Measurements from ENCODE around the gene APOBEC2. TPM values are rescaled to one million over a fixed set of nuclear protein-coding genes. Genes with fewer than 3 reads are reported as not detected.
"Not testable (repeated sequence)": the region's sequence is repeated elsewhere in the genome, so short reads cannot be mapped to it uniquely, and the experiment has no call there.

APOBEC2 gene
- polyA plus RNA-seq = 0.05 TPM in 1 of 3 replicates, not detected in the others
- not detected for polyA plus RNA-seq (2011; ENCODE audit: low read depth)
- 0.10 TPM in 1 of 2 replicates, not detected in the other for polyA plus RNA-seq (2011; cell fraction: cytosol; rRNA removed)
- polyA plus RNA-seq (2011; cell fraction: nucleus; rRNA removed) = not detected in 2 replicates
- polyA plus RNA-seq (2012; ENCODE audit: low replicate concordance) = not detected in 2 replicates
- not detected in 3 replicates for polyA minus RNA-seq
- not detected for polyA minus RNA-seq (2011; cell fraction: cytosol; rRNA and poly(A)+ RNA removed)
- not detected in 2 replicates for polyA minus RNA-seq (2011; cell fraction: nucleus; rRNA and poly(A)+ RNA removed)

- Histone ChIP-seq H3K9me1 (ENCODE audit: control insufficient read depth, extremely low read depth, insufficient read depth, low read length) (no peaks in the 10 kb centered on the region), H3K27me3 (ENCODE audit: control insufficient read depth, extremely low read depth, insufficient read depth, low read length) (no peaks in the 10 kb centered on the region), H4K20me1 (ENCODE audit: control insufficient read depth, extremely low read depth, insufficient read depth, low read length) (no peaks in the 10 kb centered on the region), H3K4me1 (ENCODE audit: control insufficient read depth, extremely low read depth, insufficient read depth, low read length) (peaks cover 14% of the 10 kb centered on the region), H2AFZ (ENCODE audit: control insufficient read depth, low read length) (no peak within 1 kb of the TSS), H3K27ac (ENCODE audit: control insufficient read depth, insufficient read depth, low read length) (no peak within 1 kb of the TSS), H3K36me3 (ENCODE audit: control insufficient read depth in 2 of 2, extremely low read depth in 1 of 2, insufficient read depth in 2 of 2, low read length in 2 of 2) (no peaks in the 10 kb centered on the region), H3K4me3 (ENCODE audit: control insufficient read depth in 2 of 3, extremely low read depth in 1 of 3, insufficient read depth in 2 of 3, low read depth in 1 of 3, low read length in 3 of 3) (no peak within 1 kb of the TSS), H3K9me3 (ENCODE audit: control insufficient read depth, low read depth, low read length) (no peaks in the 10 kb centered on the region), H3K4me2 (ENCODE audit: control insufficient read depth, extremely low read depth, insufficient read depth, low read depth, low read length) (no peak within 1 kb of the TSS), H3K9ac (ENCODE audit: control insufficient read depth, extremely low read depth, insufficient read depth, low read length) (no peak within 1 kb of the TSS), H3K79me2 (ENCODE audit: control insufficient read depth, insufficient read depth, low read length) (no peaks in the 10 kb centered on the region)
- dilution Hi-C loops (cut with MboI; ENCODE audit: extremely low pct_ligation_motif_present, low sequenced_read_pairs) = no loop called here
- no peak for FAIRE-seq
- TF ChIP-seq CTCF (optimal IDR thresholded peaks at IDR 0.05 in 1 of 3, IDR thresholded peaks at IDR 0.05 in 1 of 3, conservative IDR thresholded peaks at IDR 0.05 in 1 of 3; ENCODE audit: extremely low read depth in 1 of 3, insufficient read depth in 2 of 3, low read length in 3 of 3) (no peak), EZH2 (IDR thresholded peaks at IDR 0.05; ENCODE audit: low read length) (no peak)
- DNase-seq (ENCODE audit: low read depth, low spot score) = no peak
Observed at GRCh38 chr6:41053041-41053440, at the start of gene APOBEC2. Gene APOBEC2, plus strand, starts transcription at chr6:41053202. Its CDS starts 146 bp downstream, at chr6:41053348.

GRCh38 chr6:41006217-41006616 lies 46.8 kb upstream of the APOBEC2 start:
- H2AFZ ChIP-seq (ENCODE audit: control insufficient read depth, low read length); H3K27me3 ChIP-seq (ENCODE audit: control insufficient read depth, extremely low read depth, insufficient read depth, low read length); dilution Hi-C loops (cut with MboI; ENCODE audit: extremely low pct_ligation_motif_present, low sequenced_read_pairs); H3K79me2 ChIP-seq (ENCODE audit: control insufficient read depth, insufficient read depth, low read length); H3K4me2 ChIP-seq (ENCODE audit: control insufficient read depth, extremely low read depth, insufficient read depth, low read depth, low read length); DNase-seq (ENCODE audit: low read depth, low spot score); H3K4me3 ChIP-seq (ENCODE audit: control insufficient read depth in 2 of 3, extremely low read depth in 1 of 3, insufficient read depth in 2 of 3, low read depth in 1 of 3, low read length in 3 of 3); H3K9ac ChIP-seq (ENCODE audit: control insufficient read depth, extremely low read depth, insufficient read depth, low read length); H3K4me1 ChIP-seq (ENCODE audit: control insufficient read depth, extremely low read depth, insufficient read depth, low read length); H3K36me3 ChIP-seq (ENCODE audit: control insufficient read depth in 2 of 2, extremely low read depth in 1 of 2, insufficient read depth in 2 of 2, low read length in 2 of 2); H3K9me3 ChIP-seq (ENCODE audit: control insufficient read depth, low read depth, low read length); H3K9me1 ChIP-seq (ENCODE audit: control insufficient read depth, extremely low read depth, insufficient read depth, low read length); H3K27ac ChIP-seq (ENCODE audit: control insufficient read depth, insufficient read depth, low read length); H4K20me1 ChIP-seq (ENCODE audit: control insufficient read depth, extremely low read depth, insufficient read depth, low read length): not testable (repeated sequence)
- TF ChIP-seq CTCF (optimal IDR thresholded peaks at IDR 0.05 in 1 of 3, IDR thresholded peaks at IDR 0.05 in 1 of 3, conservative IDR thresholded peaks at IDR 0.05 in 1 of 3; ENCODE audit: extremely low read depth in 1 of 3, insufficient read depth in 2 of 3, low read length in 3 of 3) = peak; percentile 47 to 66 (median 47)
- FAIRE-seq = peak; percentile 23

GRCh38 chr6:41006980-41007379 lies 46.0 kb upstream of the APOBEC2 start:
- H4K20me1 ChIP-seq (ENCODE audit: control insufficient read depth, extremely low read depth, insufficient read depth, low read length); H2AFZ ChIP-seq (ENCODE audit: control insufficient read depth, low read length); H3K4me2 ChIP-seq (ENCODE audit: control insufficient read depth, extremely low read depth, insufficient read depth, low read depth, low read length); H3K9me1 ChIP-seq (ENCODE audit: control insufficient read depth, extremely low read depth, insufficient read depth, low read length); FAIRE-seq; H3K36me3 ChIP-seq (ENCODE audit: control insufficient read depth in 2 of 2, extremely low read depth in 1 of 2, insufficient read depth in 2 of 2, low read length in 2 of 2); H3K27me3 ChIP-seq (ENCODE audit: control insufficient read depth, extremely low read depth, insufficient read depth, low read length); H3K4me1 ChIP-seq (ENCODE audit: control insufficient read depth, extremely low read depth, insufficient read depth, low read length); H3K79me2 ChIP-seq (ENCODE audit: control insufficient read depth, insufficient read depth, low read length); H3K27ac ChIP-seq (ENCODE audit: control insufficient read depth, insufficient read depth, low read length); H3K9me3 ChIP-seq (ENCODE audit: control insufficient read depth, low read depth, low read length); H3K9ac ChIP-seq (ENCODE audit: control insufficient read depth, extremely low read depth, insufficient read depth, low read length); dilution Hi-C loops (cut with MboI; ENCODE audit: extremely low pct_ligation_motif_present, low sequenced_read_pairs); DNase-seq (ENCODE audit: low read depth, low spot score); H3K4me3 ChIP-seq (ENCODE audit: control insufficient read depth in 2 of 3, extremely low read depth in 1 of 3, insufficient read depth in 2 of 3, low read depth in 1 of 3, low read length in 3 of 3): not testable (repeated sequence)
